Prostate gland (tissue), 2 donors: ENCODE results near the gene TCIRG1.

Experiments used
- CTCF ChIP-seq, 4 experiments: fragments of 200-600 bp in 2 of 4; fragments of 450-650 bp in 2 of 4; sonication (generic) in 2 of 4; IDR thresholded peaks; 1 replicate in 3 of 4; 2 replicates in 1 of 4; pipeline ENCODE4 v1.5.1; 2016 to 2019; ENCODE audit warnings: antibody characterized with exemption in 4 of 4, mild to moderate bottlenecking in 2 of 4, moderate library complexity in 2 of 4
- POLR2AphosphoS5 ChIP-seq: sonication (generic); formaldehyde crosslinking; IDR thresholded peaks from one replicate; pipeline ENCODE4 v1.6.1; 2017; ENCODE audit warnings: antibody characterized with exemption

- no peak for TF ChIP-seq CTCF (IDR thresholded peaks at IDR 0.05)
- no peak for TF ChIP-seq POLR2AphosphoS5
Measured at GRCh38 chr11:68016161-68016903, 22.5 kb upstream of the TCIRG1 start.
